Activated CD4-positive, alpha-beta T cell treated with anti-CD3 and anti-CD28 coated beads for 48 hours (primary cell): ENCODE results near the gene CD226.
"Not testable (repeated sequence)": the region's sequence is repeated elsewhere in the genome, so short reads cannot be mapped to it uniquely, and the experiment has no call there.

Experiments
- DNase-seq: peaks from one replicate; pipeline ENCODE4 v3.0.0-alpha.2; 2020

CD226 gene

DNA sequence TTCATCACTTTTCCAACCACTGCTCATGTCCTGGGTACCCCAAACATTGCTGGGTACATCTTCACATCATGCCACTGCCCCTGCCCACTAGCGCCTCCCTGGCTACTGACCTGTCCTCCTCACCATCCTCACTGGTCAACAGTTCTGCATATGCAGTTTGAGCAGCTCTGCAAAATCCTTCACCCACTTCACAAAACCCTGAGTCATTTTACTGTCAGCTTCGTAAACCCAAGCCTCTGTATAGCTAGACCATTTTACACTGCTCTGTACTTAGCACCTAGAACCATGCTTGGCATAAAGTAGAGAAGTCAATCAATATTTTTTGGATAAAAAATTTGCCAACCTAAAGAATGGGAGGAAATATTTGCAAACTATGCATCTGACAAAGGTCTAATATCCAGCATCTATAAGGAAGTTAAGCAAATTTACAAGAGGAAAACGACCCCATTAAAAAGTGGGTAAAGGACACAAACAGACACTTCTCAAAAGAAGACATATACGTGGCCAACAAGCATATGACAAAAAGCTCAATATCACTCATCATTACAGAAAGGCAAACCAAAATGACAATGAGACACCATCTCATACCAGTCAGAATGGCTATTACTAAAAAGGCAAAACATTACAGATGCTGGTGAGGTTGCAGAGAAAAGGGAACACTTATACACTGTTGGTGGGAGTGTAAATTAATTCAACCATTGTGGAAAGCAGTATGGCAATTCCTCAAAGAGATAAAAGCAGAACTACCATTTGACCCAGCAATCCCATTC is 48.3 kb downstream of the CD226 start:
- DNase-seq: not testable (repeated sequence)

DNA sequence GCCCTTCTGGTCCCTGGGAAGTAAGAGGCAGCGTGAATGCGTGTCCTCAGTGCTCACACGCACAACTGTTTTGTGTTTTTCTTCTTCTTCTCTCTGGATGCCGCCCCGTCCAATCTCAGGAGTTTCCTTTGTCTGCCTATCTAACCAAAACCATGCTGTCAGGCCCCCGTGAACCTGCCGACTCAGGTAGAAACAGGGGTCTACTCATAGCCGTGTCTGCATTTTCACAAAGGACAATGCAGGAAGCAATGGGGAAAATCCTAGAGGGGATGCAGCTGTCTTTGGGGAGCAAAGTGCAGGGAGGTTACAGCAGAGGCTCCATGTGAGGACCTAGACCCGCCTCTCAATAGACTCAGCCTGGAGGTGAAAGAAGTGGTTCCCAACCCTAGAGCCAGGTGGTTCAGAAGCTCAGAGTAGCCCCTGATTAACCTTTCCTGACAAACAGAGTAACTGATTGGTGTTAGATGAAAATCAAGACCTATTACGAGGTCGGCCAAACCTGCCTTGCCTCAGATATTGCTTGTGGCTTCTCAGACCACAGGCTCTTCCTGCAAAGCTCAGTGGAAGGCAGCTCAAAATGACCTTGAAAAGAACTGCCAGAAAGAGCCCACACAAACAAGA is 49.3 kb downstream of the CD226 start:
- DNase-seq: peak; percentile 39

- DNase-seq: peak; percentile 41
Observed at GRCh38 chr18:69897397-69898108, 50.1 kb downstream of the CD226 start.

DNA sequence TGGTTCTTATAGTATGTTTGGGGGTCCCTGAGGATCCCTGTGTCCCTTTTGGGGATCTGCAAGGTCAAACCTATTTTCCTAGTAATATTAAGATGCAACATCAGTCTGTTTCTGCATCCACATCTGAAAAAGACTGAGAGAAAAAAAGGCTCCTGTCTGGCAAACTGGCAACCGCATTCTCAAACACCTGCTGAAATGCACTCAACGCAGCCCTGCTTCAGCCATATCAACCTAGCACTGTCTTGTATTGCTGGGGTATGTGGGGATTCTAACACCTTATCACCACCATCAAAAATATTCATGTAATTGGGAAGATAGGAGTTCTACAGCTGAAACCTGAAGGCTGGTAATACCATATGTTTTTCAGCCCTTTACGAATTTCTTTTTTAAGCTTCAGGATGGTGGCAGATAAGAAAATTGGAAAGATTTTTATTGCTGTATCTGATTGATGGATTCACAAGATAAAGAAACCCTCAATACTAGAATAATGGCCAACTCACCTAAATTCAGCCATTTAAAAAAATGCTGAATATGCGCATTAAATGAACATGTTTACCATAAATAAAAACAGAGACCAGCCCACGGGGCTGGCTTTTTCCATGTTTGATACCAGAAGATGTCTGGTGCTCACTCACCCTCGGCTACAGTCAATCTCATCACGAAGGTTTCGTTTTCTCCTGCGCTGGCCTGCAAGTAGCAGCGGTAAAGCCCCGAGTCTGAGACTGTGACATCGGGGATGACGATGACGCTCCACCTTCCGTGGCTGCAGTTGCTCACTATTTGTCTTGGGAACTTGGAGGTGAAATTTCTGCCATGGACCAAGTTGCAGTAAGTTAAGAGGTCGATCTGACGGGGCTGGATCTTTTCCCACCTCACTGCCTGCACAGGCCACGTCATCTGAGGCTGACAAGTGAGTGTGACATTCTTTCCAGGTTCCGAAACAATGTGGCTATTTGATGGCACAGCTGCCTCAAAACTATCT is 52.3 kb downstream of the CD226 start:
- DNase-seq: no peak

- DNase-seq: no peak
Observed at GRCh38 chr18:69894467-69894866, 53.2 kb downstream of the CD226 start.

- no peak for DNase-seq
Observed at GRCh38 chr18:69890558-69890957, 57.1 kb downstream of the CD226 start.

- DNase-seq: peak; percentile 48
Observed at GRCh38 chr18:69889009-69889408, 58.7 kb downstream of the CD226 start.

- DNase-seq: no peak
Observed at GRCh38 chr18:69887256-69887655, 60.4 kb downstream of the CD226 start.

DNA sequence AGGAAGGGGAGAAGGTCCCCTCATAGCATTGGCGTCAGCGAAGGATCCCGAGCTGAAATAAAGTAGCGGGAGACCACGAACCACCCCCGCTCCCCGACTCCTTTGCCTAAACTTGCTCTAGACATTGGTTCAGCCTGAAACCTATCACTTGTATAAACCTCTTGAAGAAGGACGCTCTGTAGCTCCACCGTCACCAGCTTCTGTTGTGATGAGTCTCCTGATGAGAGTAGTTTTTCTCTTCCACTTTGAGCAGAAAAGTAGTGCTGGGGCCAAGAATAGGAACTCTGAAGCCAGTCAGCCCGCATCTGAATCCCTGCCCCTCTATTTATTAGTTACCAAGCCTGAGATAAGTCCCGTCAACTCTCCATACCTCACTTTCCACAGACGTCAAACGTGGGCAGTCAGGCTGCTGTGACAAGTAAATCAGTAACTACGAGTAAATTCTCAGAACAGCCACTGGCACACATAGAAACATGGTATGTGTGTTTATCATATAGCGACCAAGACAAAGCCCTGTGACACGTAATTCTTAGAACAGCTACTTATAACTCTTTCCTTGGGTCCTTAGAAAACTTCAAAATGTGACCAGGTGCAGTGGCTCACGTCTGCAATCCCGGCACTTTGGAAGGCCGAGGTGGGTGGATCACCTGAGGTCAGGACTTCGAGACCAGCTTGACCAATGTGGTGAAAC is 61.7 kb downstream of the CD226 start:
- peak; percentile 67 for DNase-seq

DNA sequence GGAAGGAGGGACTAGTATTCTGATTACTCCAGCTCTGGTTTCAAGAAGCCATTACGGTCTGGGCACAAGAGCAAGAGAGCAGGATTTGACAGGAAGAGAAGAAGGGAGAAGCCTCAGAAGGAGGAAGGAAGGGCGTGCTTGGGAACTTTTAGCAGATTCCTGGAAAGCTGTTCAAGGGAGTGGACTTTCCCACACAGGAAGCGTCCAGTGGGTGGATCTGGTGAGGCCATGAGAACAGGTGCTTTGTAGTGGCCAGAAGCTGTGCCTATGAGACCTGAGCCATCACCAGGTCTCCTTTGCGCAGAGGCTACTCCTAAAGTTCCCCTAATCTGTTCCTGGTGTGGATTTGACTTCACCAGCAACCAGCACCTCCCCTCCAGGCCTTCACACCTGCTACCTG is 62.3 kb downstream of the CD226 start:
- DNase-seq: no peak

DNA sequence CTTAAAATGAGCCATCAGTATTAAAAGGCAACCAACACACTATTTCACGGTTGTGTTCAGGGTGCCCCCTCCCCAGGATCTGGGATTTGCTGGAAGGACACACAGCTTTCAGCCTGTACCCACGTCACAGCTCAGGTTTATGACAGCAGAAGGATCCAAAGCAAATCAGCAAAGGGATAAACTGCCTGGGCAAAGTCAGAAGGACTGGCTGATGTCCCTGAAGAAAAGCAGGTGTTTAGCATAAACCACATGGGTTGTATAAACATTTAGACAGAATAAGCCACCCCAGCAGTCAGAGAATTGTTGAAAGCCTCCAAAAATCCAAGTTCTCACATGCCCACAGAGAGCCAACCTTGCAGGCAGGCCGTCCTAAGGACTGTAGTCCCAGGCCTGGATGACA is 63.9 kb downstream of the CD226 start:
- no peak for DNase-seq

DNA sequence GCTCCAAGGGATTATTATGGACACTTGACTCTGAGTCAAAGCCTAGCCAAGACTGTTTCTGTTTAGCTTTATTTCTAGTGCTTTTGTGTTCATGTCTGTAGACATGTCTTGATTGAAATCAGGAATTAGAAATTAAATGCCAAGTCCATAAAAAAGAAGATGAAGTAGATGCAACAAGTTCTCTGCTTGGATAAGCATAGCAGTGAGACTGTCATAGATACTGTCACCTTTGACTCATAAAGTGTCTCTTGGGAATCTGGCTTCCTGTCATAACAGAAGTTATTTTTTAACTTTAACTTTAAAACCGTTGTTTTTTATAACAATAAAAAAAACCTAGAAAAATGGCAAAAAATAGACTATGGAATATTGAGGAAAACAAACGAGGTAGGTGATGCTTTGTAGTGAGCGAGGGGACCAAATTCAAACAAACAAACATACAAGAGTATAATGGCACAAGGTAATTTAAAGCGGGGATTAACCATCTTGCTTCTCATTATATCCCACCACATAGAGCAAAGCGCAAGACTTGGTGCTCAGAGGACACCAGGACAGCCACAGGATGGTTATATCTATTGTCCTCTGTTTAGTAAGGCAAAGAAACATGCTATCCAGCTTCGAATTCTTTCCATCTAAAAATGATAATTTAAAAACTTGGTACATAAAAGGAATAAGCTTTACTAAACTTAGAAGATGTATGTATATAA is 64.6 kb downstream of the CD226 start:
- DNase-seq: no peak

DNA sequence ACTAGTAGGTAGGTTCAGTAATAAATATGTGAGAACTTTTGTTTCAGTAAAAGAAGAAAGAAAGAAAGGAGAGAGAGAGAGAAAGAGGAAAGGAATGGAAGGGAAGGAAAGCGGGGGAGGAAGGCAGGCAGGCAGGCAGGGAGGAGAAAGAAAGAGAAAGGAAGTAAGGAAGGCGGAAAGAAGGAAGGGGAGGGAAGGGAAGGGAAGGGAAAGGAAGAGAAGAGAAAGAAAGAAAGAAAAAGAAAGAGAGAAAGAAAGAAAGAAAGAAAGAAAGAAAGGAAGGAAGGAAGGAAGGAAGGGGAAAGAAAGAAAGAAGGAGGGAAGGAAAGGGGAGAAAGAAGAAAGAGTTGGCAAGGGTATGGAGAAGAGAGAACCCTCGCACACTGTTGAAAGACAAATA is 67.6 kb downstream of the CD226 start:
- no peak for DNase-seq

DNA sequence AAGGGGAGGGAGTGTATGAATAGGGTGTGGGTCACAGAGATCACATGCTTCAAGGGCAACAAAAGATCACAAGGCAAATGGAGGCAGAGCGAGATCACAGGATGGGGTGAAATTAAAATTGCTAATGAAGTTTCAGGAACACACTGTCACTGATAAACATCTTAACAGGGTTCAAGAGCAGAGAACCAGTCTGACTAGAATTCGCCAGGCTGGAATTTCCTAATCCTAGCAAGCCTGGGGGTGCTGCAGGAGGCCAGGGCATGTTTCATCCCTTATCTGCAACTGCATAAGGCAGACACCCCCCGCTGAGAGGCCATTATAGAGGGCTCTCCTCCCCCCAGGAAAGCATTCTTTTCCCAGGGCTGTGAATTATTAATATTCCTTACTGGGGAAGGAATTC is 68.6 kb downstream of the CD226 start:
- DNase-seq: not testable (repeated sequence)

DNA sequence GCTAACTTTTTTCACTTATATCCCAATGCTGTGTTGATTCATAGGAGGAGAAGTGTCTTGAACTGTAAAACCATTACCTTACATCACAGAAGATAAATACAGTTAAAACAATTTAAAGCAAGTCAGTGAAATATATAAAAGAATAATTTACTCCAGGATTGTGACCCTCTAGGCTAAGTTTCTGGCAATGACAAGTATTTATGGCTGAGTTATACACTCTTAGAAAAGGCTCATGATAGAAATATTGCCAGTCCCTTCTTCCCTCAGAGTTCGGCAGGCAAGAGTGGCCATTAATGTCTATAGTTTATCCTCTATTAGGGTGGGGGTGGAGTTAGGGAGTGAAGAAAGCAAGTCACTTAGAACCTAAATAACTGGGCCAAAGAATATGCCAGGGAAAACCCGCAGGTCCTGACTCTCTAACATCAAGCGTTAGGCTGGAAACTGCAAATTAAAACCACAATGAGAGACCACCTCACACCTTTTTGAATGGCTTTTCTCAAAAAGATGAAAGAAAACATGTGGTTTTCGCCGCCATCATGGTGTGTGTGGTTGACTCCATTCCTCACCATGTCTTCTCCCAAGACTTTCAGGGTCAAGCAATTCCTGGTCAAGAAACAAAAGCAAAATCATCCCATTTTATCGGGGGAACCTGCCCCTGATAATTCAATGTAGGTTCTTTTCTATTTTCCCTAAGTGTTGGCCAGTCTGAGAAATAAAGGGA is 69.3 kb downstream of the CD226 start:
- DNase-seq: no peak

DNA sequence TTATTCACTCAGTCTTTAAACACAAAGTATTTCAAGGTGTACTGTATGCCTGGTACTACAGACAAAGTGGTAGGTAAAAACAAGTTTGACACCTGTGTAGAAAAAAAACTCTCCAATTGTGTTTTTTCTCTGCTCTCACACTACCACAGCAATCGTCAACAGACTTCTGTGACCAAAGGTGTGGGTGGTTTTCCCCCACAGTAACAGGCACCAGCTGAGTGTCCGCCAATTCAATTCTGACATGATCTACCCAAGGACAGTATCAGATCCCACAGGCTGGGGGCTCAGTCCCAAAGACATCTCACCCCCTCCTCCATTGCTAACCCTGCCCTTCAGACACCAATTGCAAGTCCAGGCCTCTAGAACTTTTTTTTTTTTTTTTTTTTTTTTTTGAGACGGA is 71.2 kb downstream of the CD226 start:
- no peak for DNase-seq

GRCh38 chr18:69874058-69874457 is 73.6 kb downstream of the CD226 start:
- no peak for DNase-seq

GRCh38 chr18:69872661-69873060 is 75.0 kb downstream of the CD226 start:
- DNase-seq: no peak

- no peak for DNase-seq
Observed at GRCh38 chr18:69871363-69871762, 76.3 kb downstream of the CD226 start.

DNA sequence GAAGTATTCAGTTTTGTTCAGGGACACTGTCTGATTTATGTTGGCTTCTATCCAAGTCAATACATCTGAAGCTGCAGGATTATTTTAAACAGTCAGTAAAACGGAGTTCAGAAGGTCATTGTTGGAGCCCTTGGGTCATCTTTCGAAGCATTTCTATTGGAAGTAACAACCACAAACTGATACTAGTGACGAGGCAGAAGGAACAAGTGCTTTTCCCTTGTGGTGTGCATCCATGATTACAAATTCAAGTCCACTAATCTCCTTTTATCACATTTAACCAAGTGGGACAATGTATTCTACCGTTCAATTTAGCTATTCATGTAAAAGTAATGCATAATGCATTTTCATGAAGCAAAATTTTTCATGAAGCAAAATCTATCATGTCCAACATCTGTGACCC is 76.9 kb downstream of the CD226 start:
- no peak for DNase-seq

DNA sequence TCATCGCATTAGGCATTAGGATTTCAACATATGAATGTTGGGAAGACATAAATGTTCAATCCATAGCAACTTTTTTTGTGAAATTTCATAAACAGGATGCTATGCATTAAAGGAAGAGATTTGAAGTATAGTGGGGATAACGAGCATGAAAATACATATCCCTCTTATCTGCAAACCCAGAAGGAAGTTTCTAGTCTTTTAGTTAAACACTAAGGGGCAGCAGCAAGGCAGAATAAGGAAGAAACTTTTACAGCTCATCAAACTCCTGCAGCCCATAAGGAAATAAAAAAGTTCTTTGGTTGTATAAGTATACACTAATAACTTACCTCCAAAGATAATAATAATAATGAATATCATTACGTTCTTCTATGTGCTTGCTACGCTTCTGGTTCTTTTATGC is 81.5 kb downstream of the CD226 start:
- DNase-seq: no peak
